ENCODE measurements around the gene PLCB2. TPM values are rescaled to one million over a fixed set of nuclear protein-coding genes. Genes with fewer than 3 reads are reported as not detected.
A peak's percentile ranks its signal among the peaks of the same experiment; 100 is the strongest.

The PLCB2 gene
- total and polyA plus RNA-seq, 2 experiments from 2014 or later = 9.5 to 13.8 TPM

DNA sequence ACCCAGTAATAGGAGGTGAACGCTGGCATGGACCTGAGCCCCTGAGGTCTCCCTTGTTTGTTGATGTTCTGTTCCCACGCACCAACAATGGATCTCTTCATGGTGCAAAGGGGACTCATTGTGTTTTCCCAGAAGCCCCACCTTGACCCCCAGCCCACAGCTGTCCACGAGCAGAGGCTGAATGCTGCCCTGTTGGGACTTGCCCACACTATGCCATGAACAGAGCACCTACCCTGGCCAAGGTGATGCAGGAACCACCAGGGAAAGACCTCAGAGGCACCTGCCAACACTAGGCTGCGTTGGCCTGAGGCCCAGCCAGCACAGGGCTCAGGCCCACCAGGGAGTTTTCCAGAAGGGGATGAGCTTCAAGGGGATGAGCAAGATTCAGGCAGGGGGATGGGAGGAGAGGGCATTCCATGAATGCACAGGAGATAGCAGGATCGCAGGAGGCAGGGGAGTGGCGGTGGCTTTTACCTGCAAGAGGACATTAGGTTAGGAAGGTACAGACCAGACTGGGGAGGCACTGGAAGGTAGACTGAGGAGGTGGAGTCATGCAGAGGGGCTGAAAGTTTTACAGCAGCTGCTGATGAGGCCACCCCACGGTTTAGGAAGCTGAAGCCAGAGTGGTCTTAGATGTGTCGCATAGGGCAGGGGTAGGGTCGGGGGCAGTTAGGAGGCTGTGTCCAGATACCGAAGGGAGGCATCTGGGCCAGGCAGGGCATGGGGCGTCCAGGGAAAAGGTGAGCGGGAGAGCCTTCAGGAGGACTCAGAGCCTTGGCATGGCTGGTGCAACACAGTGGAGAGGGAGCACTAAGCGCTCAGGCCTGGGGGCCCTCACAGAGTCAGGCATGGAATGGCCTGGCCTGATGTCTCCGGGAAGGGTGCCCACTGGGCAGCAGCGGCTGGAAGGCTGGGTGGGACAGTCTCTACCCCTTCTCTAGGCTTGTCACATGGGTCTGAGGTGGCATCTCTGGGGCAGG, 39.1 kb upstream of the PLCB2 start:
- no peak overlapping the region for H3K4me3 Mint-ChIP-seq
- no peak for ATAC-seq

More for the DNA sequence above, 39.1 kb upstream of the PLCB2 start:
- no peaks in the 10 kb centered on the region for H4K20me1 ChIP-seq (replicated peaks; ENCODE audit: insufficient read depth)
- DNase-seq (ENCODE audit: low spot score) = no peak
- no peaks in the 10 kb centered on the region for H3K36me3 ChIP-seq (ENCODE audit: insufficient read depth)
- no peak overlapping the region for H3K4me3 ChIP-seq
- no peaks in the 10 kb centered on the region for H3K79me2 ChIP-seq (replicated peaks; ENCODE audit: insufficient read depth)
- 0 out of 2 replicates have a peak overlapping the region, but pooled peaks have one; percentile 27 for H3K27ac Mint-ChIP-seq
- H3K27me3 Mint-ChIP-seq (ENCODE audit: insufficient read depth, low read depth, poor library complexity) = peaks cover 12% of the 10 kb centered on the region
- no peaks in the 10 kb centered on the region for H3K4me1 ChIP-seq (ENCODE audit: insufficient read depth)
- no peaks in the 10 kb centered on the region for H3K9me3 Mint-ChIP-seq
- H3K4me1 Mint-ChIP-seq = peaks cover 21% of the 10 kb centered on the region
- TF ChIP-seq ZNF462 (CRISPR knock-in tag; IDR thresholded peaks at IDR 0.05) (no peak), POLR2AphosphoS5 (IDR thresholded peaks at IDR 0.05; ENCODE audit: low read depth) (no peak), ZNF331 (CRISPR knock-in tag; IDR thresholded peaks at IDR 0.05; ENCODE audit: low read depth) (no peak), EZH2 (IDR thresholded peaks at IDR 0.05; ENCODE audit: low read depth, unreplicated experiment) (no peak), JUNB (IDR thresholded peaks at IDR 0.05; ENCODE audit: unreplicated experiment) (no peak), CREB1 (CRISPR knock-in tag; IDR thresholded peaks at IDR 0.05; ENCODE audit: low read depth) (no peak), STAT1 (IDR thresholded peaks at IDR 0.05; ENCODE audit: unreplicated experiment) (no peak), NANOG (IDR thresholded peaks at IDR 0.05; ENCODE audit: borderline replicate concordance) (no peak)
- TF ChIP-seq, protein P1, sequence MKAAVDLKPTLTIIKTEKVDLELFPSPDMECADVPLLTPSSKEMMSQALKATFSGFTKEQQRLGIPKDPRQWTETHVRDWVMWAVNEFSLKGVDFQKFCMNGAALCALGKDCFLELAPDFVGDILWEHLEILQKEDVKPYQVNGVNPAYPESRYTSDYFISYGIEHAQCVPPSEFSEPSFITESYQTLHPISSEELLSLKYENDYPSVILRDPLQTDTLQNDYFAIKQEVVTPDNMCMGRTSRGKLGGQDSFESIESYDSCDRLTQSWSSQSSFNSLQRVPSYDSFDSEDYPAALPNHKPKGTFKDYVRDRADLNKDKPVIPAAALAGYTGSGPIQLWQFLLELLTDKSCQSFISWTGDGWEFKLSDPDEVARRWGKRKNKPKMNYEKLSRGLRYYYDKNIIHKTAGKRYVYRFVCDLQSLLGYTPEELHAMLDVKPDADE (IDR thresholded peaks at IDR 0.05) = no peak
- TF ChIP-seq, protein P2, sequence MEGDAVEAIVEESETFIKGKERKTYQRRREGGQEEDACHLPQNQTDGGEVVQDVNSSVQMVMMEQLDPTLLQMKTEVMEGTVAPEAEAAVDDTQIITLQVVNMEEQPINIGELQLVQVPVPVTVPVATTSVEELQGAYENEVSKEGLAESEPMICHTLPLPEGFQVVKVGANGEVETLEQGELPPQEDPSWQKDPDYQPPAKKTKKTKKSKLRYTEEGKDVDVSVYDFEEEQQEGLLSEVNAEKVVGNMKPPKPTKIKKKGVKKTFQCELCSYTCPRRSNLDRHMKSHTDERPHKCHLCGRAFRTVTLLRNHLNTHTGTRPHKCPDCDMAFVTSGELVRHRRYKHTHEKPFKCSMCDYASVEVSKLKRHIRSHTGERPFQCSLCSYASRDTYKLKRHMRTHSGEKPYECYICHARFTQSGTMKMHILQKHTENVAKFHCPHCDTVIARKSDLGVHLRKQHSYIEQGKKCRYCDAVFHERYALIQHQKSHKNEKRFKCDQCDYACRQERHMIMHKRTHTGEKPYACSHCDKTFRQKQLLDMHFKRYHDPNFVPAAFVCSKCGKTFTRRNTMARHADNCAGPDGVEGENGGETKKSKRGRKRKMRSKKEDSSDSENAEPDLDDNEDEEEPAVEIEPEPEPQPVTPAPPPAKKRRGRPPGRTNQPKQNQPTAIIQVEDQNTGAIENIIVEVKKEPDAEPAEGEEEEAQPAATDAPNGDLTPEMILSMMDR (conservative IDR thresholded peaks at IDR 0.05; ENCODE audit: low read depth in 2 of 2) = no peak
- H2AFZ ChIP-seq = no peak overlapping the region
- H3K9me2 ChIP-seq (ENCODE audit: insufficient read depth) = no peaks in the 10 kb centered on the region
- no peaks in the 10 kb centered on the region for H3K27me3 ChIP-seq (ENCODE audit: insufficient read depth)
- no peaks in the 10 kb centered on the region for H3K36me3 Mint-ChIP-seq (ENCODE audit: low read depth)
- H3K4me2 ChIP-seq = no peak overlapping the region
- no peak overlapping the region for H3K27ac ChIP-seq (ENCODE audit: low read depth)
- H3F3A ChIP-seq (replicated peaks; ENCODE audit: low read depth) = no peaks in the 10 kb centered on the region

Measured in GM23338 (cell line).